GM12878 (cell line): ENCODE measurements around the gene TPRN. TPM values are rescaled to one million over a fixed set of nuclear protein-coding genes. Genes with fewer than 3 reads are reported as not detected.

ENCODE experiments used
- CEBPZ ChIP-seq: fragments of 150-350 bp; IDR thresholded peaks from 2 replicates; pipeline ENCODE4 v1.6.1; 2016; ENCODE audit warnings: low read depth, low read length
- DPF2 ChIP-seq: fragments of 450-650 bp; IDR thresholded peaks from 2 replicates; pipeline ENCODE4 v1.6.1; 2017; ENCODE audit warnings: mild to moderate bottlenecking
- HDAC6 ChIP-seq: fragments of 200-600 bp; sonication (generic); IDR thresholded peaks from one replicate; pipeline ENCODE4 v1.8.0; 2017; ENCODE audit warnings: antibody characterized with exemption; ENCODE audit not compliant: unreplicated experiment
- NFIC ChIP-seq: IDR thresholded peaks from 2 replicates; pipeline ENCODE4 v1.6.1; 2012; ENCODE audit warnings: low read depth, mild to moderate bottlenecking, inconsistent platforms, low read length, moderate library complexity
- NFYB ChIP-seq: IDR thresholded peaks from 2 replicates; pipeline ENCODE4 v1.6.1; 2011; ENCODE audit warnings: low read depth, mild to moderate bottlenecking, low read length, improper control_type of control experiment, moderate library complexity; ENCODE audit not compliant: insufficient read depth
- PRDM15 ChIP-seq: fragments of 450-650 bp; formaldehyde crosslinking; IDR thresholded peaks from 2 replicates; pipeline ENCODE4 v1.4.0; 2020; ENCODE audit warnings: mild to moderate bottlenecking, moderate library complexity
- TCF12 ChIP-seq: IDR thresholded peaks from 2 replicates; pipeline ENCODE4 v1.6.1; 2011; ENCODE audit warnings: low read depth, mild to moderate bottlenecking, low read length
- YBX1 ChIP-seq: fragments of 450-650 bp; IDR thresholded peaks from 2 replicates; pipeline ENCODE4 v1.6.1; 2016; ENCODE audit warnings: antibody characterized with exemption
- polyA plus RNA-seq, 11 experiments: library from polyadenylated mRNA; depleted of rRNA in 4 of 11; unstranded in 6 of 11; stranded (reverse) in 5 of 11; fragments of >200 nt; fragmentation: Nextera tagmentation in 4 of 11; fragmentation: Illumina TruSeq in 1 of 11; extraction: Ambion mirVana in 4 of 11; extraction: Trizol in 1 of 11; gene quantifications; 1 replicate in 1 of 11; 2 replicates in 10 of 11; pipeline versions ENCODE4 v1.2.1 to v1.2.3, GENCODE V29; 2011 to 2016; ENCODE audit warnings: inconsistent platforms in 2 of 11, missing spikeins in 2 of 11, low read depth in 1 of 11
- total RNA-seq, 4 experiments: library from RNA; depleted of rRNA in 3 of 4; stranded (reverse); fragments of >200 nt in 3 of 4; fragmentation: Illumina TruSeq in 1 of 4; extraction: Trizol in 1 of 4; gene quantifications; 2 replicates each; pipeline versions ENCODE4 v1.2.1 to v1.2.3, GENCODE V29; 2013 to 2021
- TF ChIP-seq, protein P1 (sequence below): IDR thresholded peaks from 2 replicates; pipeline ENCODE4 v1.6.1; 2012; ENCODE audit warnings: low read length, inconsistent platforms

Gene TPRN
- total and polyA plus RNA-seq, 10 of the 15 experiments (the other 5 are each of a cell fraction or from before 2014, with no cell fraction given) = 0.18 to 19.5 (median 3.1) TPM

DNA sequence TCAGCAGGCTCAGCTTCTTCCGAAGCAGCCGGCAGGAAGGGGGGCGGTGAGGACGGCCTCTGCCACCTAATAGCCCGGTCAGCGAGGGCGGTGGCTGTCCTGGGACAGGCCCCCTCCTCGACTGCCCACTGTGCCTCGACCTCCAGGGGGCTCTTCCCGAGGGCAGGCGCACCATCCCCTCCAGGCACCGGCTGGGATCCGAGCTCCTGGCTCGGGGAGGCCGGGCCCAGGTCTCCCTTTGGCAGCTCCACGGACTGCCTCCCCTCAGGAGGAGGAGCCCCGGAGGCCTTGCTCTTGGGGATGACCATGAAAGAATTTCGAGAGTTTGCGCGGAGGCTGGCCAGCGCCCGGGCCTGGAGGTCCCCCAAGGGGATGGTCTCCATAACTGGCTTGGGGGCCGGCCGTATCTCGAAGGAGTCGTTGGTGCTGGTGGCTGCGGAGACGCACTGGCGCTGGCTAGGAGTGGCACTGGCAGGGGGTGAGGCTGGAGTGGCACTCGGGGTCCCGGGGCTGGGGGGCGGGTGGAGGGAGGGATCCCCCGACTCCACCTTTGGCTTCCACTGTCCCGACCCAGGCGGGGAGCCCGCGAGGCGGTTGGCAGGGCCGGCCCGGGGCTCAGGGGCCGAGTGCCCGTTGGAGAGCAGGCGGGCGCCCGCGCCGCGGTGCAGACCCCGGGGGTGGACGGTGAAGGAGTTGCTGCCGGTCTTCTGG lies 975 bp downstream of the TPRN start (continued):
- TF ChIP-seq HDAC6 = no peak
- TF ChIP-seq NFYB = no peak
- TF ChIP-seq, protein P1, sequence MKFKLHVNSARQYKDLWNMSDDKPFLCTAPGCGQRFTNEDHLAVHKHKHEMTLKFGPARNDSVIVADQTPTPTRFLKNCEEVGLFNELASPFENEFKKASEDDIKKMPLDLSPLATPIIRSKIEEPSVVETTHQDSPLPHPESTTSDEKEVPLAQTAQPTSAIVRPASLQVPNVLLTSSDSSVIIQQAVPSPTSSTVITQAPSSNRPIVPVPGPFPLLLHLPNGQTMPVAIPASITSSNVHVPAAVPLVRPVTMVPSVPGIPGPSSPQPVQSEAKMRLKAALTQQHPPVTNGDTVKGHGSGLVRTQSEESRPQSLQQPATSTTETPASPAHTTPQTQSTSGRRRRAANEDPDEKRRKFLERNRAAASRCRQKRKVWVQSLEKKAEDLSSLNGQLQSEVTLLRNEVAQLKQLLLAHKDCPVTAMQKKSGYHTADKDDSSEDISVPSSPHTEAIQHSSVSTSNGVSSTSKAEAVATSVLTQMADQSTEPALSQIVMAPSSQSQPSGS = no peak
- no peak for TF ChIP-seq DPF2
- TF ChIP-seq PRDM15 (CRISPR knock-in tag) = no peak
- TF ChIP-seq YBX1 = no peak
- no peak for TF ChIP-seq NFIC
- TF ChIP-seq TCF12 = no peak
- TF ChIP-seq CEBPZ = no peak
- TF ChIP-seq, all 136 proteins: peak for 0
